ENCODE measurements around the gene CD58.

CD58 gene

GRCh38 chr1:116557323-116557878 is 13.4 kb downstream of the CD58 start:
- TF ChIP-seq Cebpa-rat (IDR thresholded peaks at IDR 0.05), result no peak
- peaks cover 78 to 100% (median 95%) of the 10 kb centered on the region in 10 experiments for H3K4me1 ChIP-seq
- H3K4me3 ChIP-seq, result peak overlapping the region in 2 of 10 experiments; percentile 10 to 21; a peak in 1 of 20 replicates
- peaks cover 0 to 11% (median 1%) of the 10 kb centered on the region in 11 experiments; a peak in 12 of 22 replicates for H3K9me3 ChIP-seq (replicated peaks in 1 of 11)
- peaks cover 0 to 60% (median 29%) of the 10 kb centered on the region in 11 experiments; a peak in 18 of 22 replicates for H3K36me3 ChIP-seq
- peak overlapping the region in 10 of 11 experiments; percentile 63 to 77 (median 74); a peak in 18 of 22 replicates for H3K9ac ChIP-seq
- peak overlapping the region; percentile 68 to 94 (median 86) for H3K4me2 ChIP-seq
- peaks cover 5 to 55% (median 30%) of the 10 kb centered on the region in 11 experiments; a peak in 16 of 22 replicates for H4K20me1 ChIP-seq
- H3K27ac ChIP-seq, result peak overlapping the region; percentile 32 to 88 (median 86); a peak in 21 of 22 replicates
- no peaks in the 10 kb centered on the region for H3K27me3 ChIP-seq

GRCh38 chr1:116556289-116557006 is 14.4 kb downstream of the CD58 start:
- Histone ChIP-seq H3K9ac (peak overlapping the region; percentile 63 to 77 (median 73)), H3K27ac (peak overlapping the region; percentile 74 to 88 (median 86)), H4K20me1 (peaks cover under 1 to 55% (median 25%) of the 10 kb centered on the region in 11 experiments; a peak in 16 of 22 replicates), H3K36me3 (peaks cover 0 to 60% (median 32%) of the 10 kb centered on the region in 11 experiments; a peak in 16 of 22 replicates), H3K4me1 (peaks cover 81 to 100% (median 95%) of the 10 kb centered on the region in 10 experiments), H3K4me3 (peak overlapping the region in 3 of 10 experiments; percentile 1 to 14 (median 7); a peak in 4 of 20 replicates), H3K27me3 (no peaks in the 10 kb centered on the region), H3K9me3 (replicated peaks in 1 of 11) (peaks cover 0 to 16% (median 0%) of the 10 kb centered on the region in 11 experiments; a peak in 5 of 22 replicates), H3K4me2 (peak overlapping the region; percentile 68 to 94 (median 86))
- TF ChIP-seq Cebpa-rat (IDR thresholded peaks at IDR 0.05), result peak in 4 of 11 experiments; percentile 12 to 51 (median 35); a peak in 3 of 22 replicates

- Histone ChIP-seq H3K27ac (peak overlapping the region; percentile 74 to 88 (median 86); a peak in 19 of 22 replicates), H3K4me2 (peak overlapping the region; percentile 30 to 94 (median 86); a peak in 21 of 22 replicates), H3K9me3 (replicated peaks in 1 of 11) (peaks cover 0 to 16% (median 7%) of the 10 kb centered on the region in 11 experiments; a peak in 7 of 22 replicates), H3K36me3 (peaks cover 0 to 70% (median 47%) of the 10 kb centered on the region in 11 experiments; a peak in 17 of 22 replicates), H3K4me3 (no peak overlapping the region), H3K4me1 (peaks cover 73 to 98% (median 89%) of the 10 kb centered on the region in 10 experiments), H3K9ac (peak overlapping the region in 2 of 11 experiments; percentile 63 to 73; a peak in 2 of 22 replicates), H4K20me1 (peaks cover 0 to 55% (median 31%) of the 10 kb centered on the region in 11 experiments; a peak in 16 of 22 replicates), H3K27me3 (no peaks in the 10 kb centered on the region)
- no peak for TF ChIP-seq Cebpa-rat (IDR thresholded peaks at IDR 0.05)
These were observed 15.9 kb downstream of the CD58 start for GRCh38 chr1:116554924-116555323.

GRCh38 chr1:116553386-116554115 is 17.3 kb downstream of the CD58 start:
- Histone ChIP-seq H4K20me1 (peaks cover 0 to 56% (median 38%) of the 10 kb centered on the region in 11 experiments; a peak in 14 of 22 replicates), H3K4me2 (peak overlapping the region; percentile 28 to 90 (median 69); a peak in 21 of 22 replicates), H3K9me3 (replicated peaks in 1 of 11) (peaks cover 0 to 24% (median 16%) of the 10 kb centered on the region in 11 experiments; a peak in 15 of 22 replicates), H3K36me3 (peaks cover 0 to 84% (median 59%) of the 10 kb centered on the region in 11 experiments; a peak in 18 of 22 replicates), H3K27me3 (no peaks in the 10 kb centered on the region), H3K4me3 (peak overlapping the region in 2 of 10 experiments; percentile 1 to 14; a peak in 1 of 20 replicates), H3K4me1 (peaks cover 60 to 92% (median 80%) of the 10 kb centered on the region in 10 experiments), H3K9ac (peak overlapping the region in 4 of 11 experiments; percentile 3 to 41 (median 32); a peak in 5 of 22 replicates), H3K27ac (peak overlapping the region; percentile 17 to 66 (median 50); a peak in 18 of 22 replicates)
- TF ChIP-seq Cebpa-rat (IDR thresholded peaks at IDR 0.05), result no peak

- Histone ChIP-seq H3K9ac (peak overlapping the region in 1 of 11 experiments; percentile 24; a peak in 1 of 22 replicates), H3K4me3 (no peak overlapping the region), H3K4me1 (peaks cover 61 to 84% (median 71%) of the 10 kb centered on the region in 10 experiments), H3K27ac (peak overlapping the region in 9 of 11 experiments; percentile 55 to 89 (median 71); a peak in 15 of 22 replicates), H4K20me1 (peaks cover 0 to 43% (median 28%) of the 10 kb centered on the region in 11 experiments; a peak in 13 of 22 replicates), H3K9me3 (replicated peaks in 1 of 11) (peaks cover 0 to 75% (median 52%) of the 10 kb centered on the region in 11 experiments; a peak in 17 of 22 replicates), H3K27me3 (no peaks in the 10 kb centered on the region), H3K36me3 (peaks cover 25 to 100% (median 95%) of the 10 kb centered on the region in 11 experiments), H3K4me2 (peak overlapping the region; percentile 55 to 82 (median 70))
- no peak for TF ChIP-seq Cebpa-rat (IDR thresholded peaks at IDR 0.05)
These were observed 24.4 kb downstream of the CD58 start for GRCh38 chr1:116546354-116546977.

GRCh38 chr1:116545359-116545705 is 25.5 kb downstream of the CD58 start:
- no peaks in the 10 kb centered on the region for H3K27me3 ChIP-seq
- H3K9ac ChIP-seq, result peak overlapping the region; percentile 1 to 71 (median 24); a peak in 14 of 22 replicates
- H3K4me3 ChIP-seq, result peak overlapping the region in 3 of 10 experiments; percentile 9 to 45 (median 11); a peak in 1 of 20 replicates
- TF ChIP-seq Cebpa-rat (IDR thresholded peaks at IDR 0.05), result no peak
- peak overlapping the region; percentile 7 to 89 (median 65); a peak in 21 of 22 replicates for H3K27ac ChIP-seq
- peaks cover 29 to 100% (median 95%) of the 10 kb centered on the region in 11 experiments for H3K36me3 ChIP-seq
- peak overlapping the region; percentile 55 to 82 (median 70) for H3K4me2 ChIP-seq
- peaks cover 0 to 36% (median 19%) of the 10 kb centered on the region in 11 experiments; a peak in 10 of 22 replicates for H4K20me1 ChIP-seq
- H3K9me3 ChIP-seq (replicated peaks in 1 of 11), result peaks cover 0 to 77% (median 52%) of the 10 kb centered on the region in 11 experiments; a peak in 17 of 22 replicates
- H3K4me1 ChIP-seq, result peaks cover 65 to 84% (median 74%) of the 10 kb centered on the region in 10 experiments

- TF ChIP-seq Cebpa-rat (IDR thresholded peaks at IDR 0.05), result no peak
- peaks cover 0 to 34% (median 13%) of the 10 kb centered on the region in 11 experiments; a peak in 10 of 22 replicates for H4K20me1 ChIP-seq
- H3K4me1 ChIP-seq, result peaks cover 71 to 87% (median 77%) of the 10 kb centered on the region in 10 experiments
- peaks cover 29 to 100% (median 95%) of the 10 kb centered on the region in 11 experiments for H3K36me3 ChIP-seq
- H3K27ac ChIP-seq, result peak overlapping the region; percentile 7 to 89 (median 65); a peak in 21 of 22 replicates
- peak overlapping the region; percentile 1 to 71 (median 24); a peak in 14 of 22 replicates for H3K9ac ChIP-seq
- H3K4me2 ChIP-seq, result peak overlapping the region; percentile 55 to 82 (median 70)
- no peaks in the 10 kb centered on the region for H3K27me3 ChIP-seq
- H3K4me3 ChIP-seq, result peak overlapping the region in 5 of 10 experiments; percentile 9 to 45 (median 15); a peak in 2 of 20 replicates
- peaks cover 0 to 77% (median 50%) of the 10 kb centered on the region in 11 experiments; a peak in 17 of 22 replicates for H3K9me3 ChIP-seq (replicated peaks in 1 of 11)
These were observed 26.1 kb downstream of the CD58 start for GRCh38 chr1:116544588-116545358.

Measured in BLaER1 treated with 17β-estradiol and CSF1 and Interleukin-3, amounts not matched to agents 10 nM and 100 nM (cell line).